HepG2 (cell line): ENCODE results near the gene ACAP3.

ENCODE experiments used
- CEBPB ChIP-seq: IDR thresholded peaks from 2 replicates; pipeline ENCODE4 v1.6.1; 2011; ENCODE audit warnings: low read depth, low read length, improper control_type of control experiment, borderline replicate concordance
- EZH2 ChIP-seq: conservative IDR thresholded peaks from 2 replicates; pipeline ENCODE4 v1.6.1; 2012; ENCODE audit warnings: mild to moderate bottlenecking, low read depth, low read length, moderate library complexity
- KDM1A ChIP-seq: IDR thresholded peaks from 2 replicates; pipeline ENCODE4 v1.6.1; 2016; ENCODE audit warnings: missing compliant biosample characterization
- MAZ ChIP-seq, 2 experiments: sonication (generic) in 1 of 2; formaldehyde crosslinking in 1 of 2; IDR thresholded peaks; 2 replicates each; pipeline versions ENCODE4 v1.5.0 to v1.6.1; 2012 to 2020; ENCODE audit warnings: low read depth in 2 of 2, mild to moderate bottlenecking in 2 of 2, borderline replicate concordance in 1 of 2, improper control_type of control experiment in 1 of 2, low read length in 1 of 2, missing genetic modification reagents in 1 of 2, moderate library complexity in 1 of 2
- NR2C2 ChIP-seq: sonication (generic); formaldehyde crosslinking; IDR thresholded peaks from 2 replicates; pipeline ENCODE4 v1.4.0; 2020; ENCODE audit warnings: missing genetic modification reagents, mild to moderate bottlenecking, moderate library complexity, borderline replicate concordance
- THAP7 ChIP-seq: sonication (generic); formaldehyde crosslinking; IDR thresholded peaks from 2 replicates; pipeline ENCODE4 v1.8.1; 2023; ENCODE audit warnings: mild to moderate bottlenecking, missing genetic modification reagents
- ZNF142 ChIP-seq: sonication (generic); formaldehyde crosslinking; IDR thresholded peaks from 2 replicates; pipeline ENCODE4 v1.4.0; 2020; ENCODE audit warnings: missing genetic modification reagents
- TF ChIP-seq, protein P1 (sequence below): sonication (generic); formaldehyde crosslinking; IDR thresholded peaks from 2 replicates; pipeline ENCODE4 v1.8.0; 2022; ENCODE audit warnings: low read depth, missing genetic modification reagents
- TF ChIP-seq, protein P2 (sequence below): sonication (generic); formaldehyde crosslinking; IDR thresholded peaks from 2 replicates; pipeline ENCODE4 v1.4.0; 2020; ENCODE audit warnings: missing genetic modification reagents

DNA sequence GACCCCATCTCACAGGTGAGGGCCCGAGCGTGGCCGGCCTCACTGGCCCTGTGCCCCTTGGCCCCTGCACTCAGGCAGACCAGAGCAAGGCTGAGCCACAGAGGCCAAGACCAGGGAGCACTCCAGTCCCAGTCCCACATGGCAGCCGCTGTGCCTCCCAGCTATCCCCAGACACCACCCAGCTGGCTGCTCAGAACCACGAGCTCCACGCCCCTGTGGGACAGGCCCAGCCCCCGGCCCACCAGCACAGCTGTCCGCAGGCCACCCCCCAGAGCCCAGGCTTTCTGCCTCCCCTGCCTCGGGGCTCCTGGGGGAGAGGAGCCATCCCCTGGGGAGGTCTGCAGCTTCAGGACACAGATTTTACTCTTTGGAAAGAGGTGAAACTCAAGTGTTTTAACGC is 52.1 kb downstream of the ACAP3 start:
- TF ChIP-seq MAZ (IDR thresholded peaks at IDR 0.05; ENCODE audit: borderline replicate concordance, low read depth, low read length) (no peak), MAZ (CRISPR knock-in tag; IDR thresholded peaks at IDR 0.05; ENCODE audit: low read depth) (no peak), EZH2 (no peak), CEBPB (no peak), NR2C2 (CRISPR knock-in tag) (no peak), THAP7 (CRISPR knock-in tag) (no peak), KDM1A (CRISPR knock-in tag) (no peak), ZNF142 (CRISPR knock-in tag) (no peak)
- TF ChIP-seq, protein P1, sequence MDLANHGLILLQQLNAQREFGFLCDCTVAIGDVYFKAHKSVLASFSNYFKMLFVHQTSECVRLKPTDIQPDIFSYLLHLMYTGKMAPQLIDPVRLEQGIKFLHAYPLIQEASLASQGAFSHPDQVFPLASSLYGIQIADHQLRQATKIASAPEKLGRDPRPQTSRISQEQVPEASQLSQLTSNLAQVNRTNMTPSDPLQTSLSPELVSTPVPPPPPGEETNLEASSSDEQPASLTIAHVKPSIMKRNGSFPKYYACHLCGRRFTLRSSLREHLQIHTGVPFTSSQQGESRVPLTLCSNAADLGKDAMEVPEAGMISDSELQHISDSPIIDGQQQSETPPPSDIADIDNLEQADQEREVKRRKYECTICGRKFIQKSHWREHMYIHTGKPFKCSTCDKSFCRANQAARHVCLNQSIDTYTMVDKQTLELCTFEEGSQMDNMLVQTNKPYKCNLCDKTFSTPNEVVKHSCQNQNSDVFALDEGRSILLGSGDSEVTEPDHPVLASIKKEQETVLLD (CRISPR knock-in tag): no peak
- TF ChIP-seq, protein P2, sequence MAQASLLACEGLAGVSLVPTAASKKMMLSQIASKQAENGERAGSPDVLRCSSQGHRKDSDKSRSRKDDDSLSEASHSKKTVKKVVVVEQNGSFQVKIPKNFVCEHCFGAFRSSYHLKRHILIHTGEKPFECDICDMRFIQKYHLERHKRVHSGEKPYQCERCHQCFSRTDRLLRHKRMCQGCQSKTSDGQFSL (CRISPR knock-in tag): no peak
